ENCODE results near the gene ODAD4.

The ODAD4 gene

DNA sequence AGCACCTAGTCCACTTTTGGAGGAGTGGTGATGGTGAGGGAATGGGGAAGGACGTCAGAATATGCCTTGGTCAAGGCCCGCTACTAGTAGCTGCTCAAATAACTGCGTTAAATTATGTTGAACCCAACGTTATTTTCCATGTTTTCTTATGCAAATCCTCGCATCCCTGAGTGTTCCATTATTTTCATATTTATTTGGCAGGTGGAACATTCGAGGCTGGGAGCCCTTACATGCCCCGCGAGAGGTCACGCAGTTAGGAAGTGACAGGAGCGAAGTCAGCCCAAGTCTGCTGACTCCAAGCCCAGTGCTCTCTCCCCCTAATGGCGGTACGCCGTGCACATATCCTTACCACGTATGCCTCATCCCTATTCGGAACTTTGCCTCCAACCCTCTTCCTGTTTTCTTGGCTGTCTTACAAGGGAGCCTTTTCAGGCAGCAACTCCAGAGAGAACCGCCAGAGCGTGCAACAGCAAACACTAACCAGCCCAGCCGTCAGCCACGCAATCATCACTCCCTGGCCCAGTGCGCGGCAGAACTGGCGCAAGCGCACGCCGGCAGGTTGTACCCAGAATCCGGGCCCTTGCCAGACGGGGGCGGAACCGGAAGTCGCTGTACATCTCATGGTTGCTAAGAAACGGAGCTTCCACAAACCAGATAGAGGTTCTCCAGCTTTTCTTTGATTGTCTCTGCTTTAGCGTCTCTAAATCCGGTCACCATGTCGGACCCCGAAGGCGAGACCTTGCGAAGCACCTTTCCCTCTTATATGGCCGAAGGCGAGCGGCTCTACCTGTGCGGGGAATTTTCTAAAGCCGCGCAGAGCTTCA is at the start of gene ODAD4:
Gene ODAD4, plus strand, starts transcription at position 609 of the 824 bp plus-strand sequence. Its CDS starts 107 bp downstream, at position 716.
- Histone ChIP-seq H3K4me1 (ENCODE audit: control insufficient read depth, insufficient read depth, low read length, unreplicated experiment) (peaks cover 14% of the 10 kb centered on the region), H3K27ac (ENCODE audit: low read depth, low read length) (peak within 1 kb of the TSS; percentile 86), H3K79me2 (ENCODE audit: control insufficient read depth, insufficient read depth, low read length, unreplicated experiment) (peaks cover 4% of the 10 kb centered on the region), H2AFZ (ENCODE audit: low read length, unreplicated experiment) (peak within 1 kb of the TSS; percentile 100), H3K4me3 (ENCODE audit: low read depth, low read length) (peak within 1 kb of the TSS; percentile 84), H3K36me3 (ENCODE audit: insufficient read depth, low read length) (no peaks in the 10 kb centered on the region), H3K27me3 (ENCODE audit: insufficient read depth, low read length) (no peaks in the 10 kb centered on the region)

DNA sequence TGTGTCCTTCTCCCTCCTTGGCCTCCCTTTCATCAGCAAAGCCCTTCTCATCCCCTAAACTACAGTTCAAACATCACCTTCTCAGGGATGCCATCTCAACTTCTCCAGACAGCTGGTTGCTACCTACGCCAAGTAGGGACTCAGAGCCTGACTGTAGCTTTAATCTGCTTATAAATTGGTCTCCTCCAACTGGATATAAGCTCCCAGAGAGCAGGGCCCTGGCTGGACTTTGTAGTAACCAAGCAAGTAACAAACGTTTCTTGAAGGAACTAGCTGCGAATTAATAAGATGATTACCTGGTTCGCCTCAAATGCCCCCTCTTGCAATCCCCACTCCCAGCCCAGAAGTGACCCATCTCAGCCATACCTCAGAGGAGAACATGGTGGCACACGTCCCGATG is 47.7 kb upstream of the ODAD4 start:
- H3K36me3 ChIP-seq (ENCODE audit: insufficient read depth, low read length), result peaks cover 47% of the 10 kb centered on the region
- H3K27ac ChIP-seq (ENCODE audit: low read depth, low read length), result no peak overlapping the region
- H3K79me2 ChIP-seq (ENCODE audit: control insufficient read depth, insufficient read depth, low read length, unreplicated experiment), result peaks cover 18% of the 10 kb centered on the region
- no peak overlapping the region for H2AFZ ChIP-seq (ENCODE audit: low read length, unreplicated experiment)
- no peaks in the 10 kb centered on the region for H3K4me1 ChIP-seq (ENCODE audit: control insufficient read depth, insufficient read depth, low read length, unreplicated experiment)
- no peak overlapping the region for H3K4me3 ChIP-seq (ENCODE audit: low read depth, low read length)
- H3K27me3 ChIP-seq (ENCODE audit: insufficient read depth, low read length), result no peaks in the 10 kb centered on the region

DNA sequence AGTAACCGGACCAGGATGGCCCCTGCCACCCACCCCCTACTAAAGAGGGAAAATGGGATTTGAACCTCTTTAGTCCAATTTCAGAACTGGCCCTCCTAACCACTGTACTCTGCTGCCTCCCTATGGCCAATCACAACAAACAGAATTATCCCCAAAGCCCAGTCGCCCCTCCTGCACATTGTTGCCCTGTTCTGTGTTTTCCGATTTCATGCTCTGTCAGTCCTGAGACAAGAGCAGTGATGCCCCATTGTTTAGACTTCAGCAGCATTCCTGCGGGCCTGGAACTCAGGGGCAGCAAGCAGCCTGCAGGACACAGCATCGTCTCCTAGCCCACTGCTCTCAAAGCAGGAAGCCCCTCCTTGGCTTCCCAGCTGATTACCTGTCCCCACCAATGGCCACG is 44.7 kb upstream of the ODAD4 start:
- H3K4me3 ChIP-seq (ENCODE audit: low read depth, low read length), result no peak overlapping the region
- peaks cover 14% of the 10 kb centered on the region for H3K79me2 ChIP-seq (ENCODE audit: control insufficient read depth, insufficient read depth, low read length, unreplicated experiment)

DNA sequence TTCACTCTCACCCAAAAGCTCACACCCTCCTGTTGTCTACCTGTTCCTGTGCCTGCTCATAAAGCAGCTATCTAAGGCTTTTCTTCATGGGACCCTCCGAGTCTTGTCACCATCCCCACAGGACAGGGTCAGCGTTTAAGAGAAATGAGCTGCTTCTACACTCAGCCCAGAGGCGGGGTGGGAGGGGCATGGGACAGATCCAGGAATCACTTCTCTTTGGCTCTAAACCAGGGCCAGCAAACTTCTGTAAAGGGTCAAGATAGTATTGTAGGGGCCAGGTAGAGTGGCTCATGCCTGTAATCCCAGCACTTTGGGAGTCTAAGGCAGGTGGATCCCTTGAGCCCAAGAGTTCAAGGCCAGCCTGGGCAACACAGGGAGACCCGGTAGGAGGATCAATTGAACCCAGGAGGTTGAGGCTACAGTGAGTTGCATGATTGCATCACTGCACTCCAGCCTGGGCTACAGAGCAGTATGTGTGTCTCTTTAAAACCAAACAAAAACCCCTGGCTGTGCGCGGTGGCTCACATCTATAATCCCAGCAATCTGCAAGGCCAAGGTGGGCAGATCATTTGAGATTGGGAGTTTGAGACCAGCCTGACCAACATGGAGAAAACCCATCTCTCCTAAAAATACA is 42.0 kb upstream of the ODAD4 start:
- H3K4me1 ChIP-seq (ENCODE audit: control insufficient read depth, insufficient read depth, low read length, unreplicated experiment), result peaks cover 11% of the 10 kb centered on the region
- no peak overlapping the region for H3K4me3 ChIP-seq (ENCODE audit: low read depth, low read length)
- H3K27ac ChIP-seq (ENCODE audit: low read depth, low read length), result no peak overlapping the region
- H3K27me3 ChIP-seq (ENCODE audit: insufficient read depth, low read length), result no peaks in the 10 kb centered on the region
- H3K36me3 ChIP-seq (ENCODE audit: insufficient read depth, low read length), result peaks cover 61% of the 10 kb centered on the region
- H3K79me2 ChIP-seq (ENCODE audit: control insufficient read depth, insufficient read depth, low read length, unreplicated experiment), result peaks cover 27% of the 10 kb centered on the region
- no peak overlapping the region for H2AFZ ChIP-seq (ENCODE audit: low read length, unreplicated experiment)

More for the DNA sequence above, 44.7 kb upstream of the ODAD4 start:
- Histone ChIP-seq H3K27me3 (ENCODE audit: insufficient read depth, low read length) (no peaks in the 10 kb centered on the region), H3K27ac (ENCODE audit: low read depth, low read length) (no peak overlapping the region), H3K4me1 (ENCODE audit: control insufficient read depth, insufficient read depth, low read length, unreplicated experiment) (no peaks in the 10 kb centered on the region), H2AFZ (ENCODE audit: low read length, unreplicated experiment) (no peak overlapping the region), H3K36me3 (ENCODE audit: insufficient read depth, low read length) (peaks cover 46% of the 10 kb centered on the region)

DNA sequence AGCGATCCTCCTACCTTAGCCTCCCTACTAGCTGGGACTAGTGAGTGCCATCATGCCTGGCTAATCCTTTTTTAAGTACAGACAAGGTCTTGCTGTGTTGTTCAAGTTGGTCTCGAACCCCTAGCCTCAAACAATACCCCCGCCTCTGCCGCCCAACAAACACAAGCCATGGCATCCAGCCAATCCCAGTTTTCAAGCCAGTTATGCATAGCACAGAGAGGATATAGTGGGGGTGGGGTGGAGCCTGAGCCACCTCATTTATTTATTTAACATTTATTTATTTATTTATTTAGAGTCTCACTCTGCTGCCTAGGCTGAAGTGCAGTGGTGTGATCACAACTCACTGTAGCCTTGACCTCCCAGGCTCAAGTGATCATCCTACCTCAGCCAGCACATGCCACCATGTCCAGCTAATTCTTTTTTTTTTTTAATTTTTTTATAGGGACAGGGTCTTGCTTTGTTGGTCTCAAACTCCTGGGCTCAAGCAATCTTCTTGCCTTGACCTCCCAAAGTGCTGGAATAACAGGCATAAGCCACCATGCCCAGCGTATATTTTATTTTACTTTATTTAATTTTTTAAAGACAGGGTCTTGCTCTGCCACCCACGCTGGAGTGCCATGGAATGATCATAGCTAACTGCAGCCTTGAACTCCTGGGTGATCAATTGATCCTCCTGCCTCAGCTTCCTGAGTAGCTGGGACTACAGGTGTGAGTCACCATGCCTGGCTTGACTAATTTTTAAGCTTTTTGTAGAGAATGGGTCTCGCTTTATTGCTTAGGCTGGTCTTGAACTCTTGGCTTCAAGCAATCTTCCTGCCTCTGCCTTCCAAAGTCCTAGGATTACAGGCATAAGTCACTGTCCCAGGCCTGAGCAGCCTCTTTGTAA is 39.0 kb upstream of the ODAD4 start:
- Histone ChIP-seq H3K27ac (ENCODE audit: low read depth, low read length) (no peak overlapping the region), H3K4me1 (ENCODE audit: control insufficient read depth, insufficient read depth, low read length, unreplicated experiment) (peaks cover 29% of the 10 kb centered on the region), H3K27me3 (ENCODE audit: insufficient read depth, low read length) (no peaks in the 10 kb centered on the region), H3K36me3 (ENCODE audit: insufficient read depth, low read length) (peaks cover 43% of the 10 kb centered on the region), H2AFZ (ENCODE audit: low read length, unreplicated experiment) (no peak overlapping the region), H3K4me3 (ENCODE audit: low read depth, low read length) (no peak overlapping the region), H3K79me2 (ENCODE audit: control insufficient read depth, insufficient read depth, low read length, unreplicated experiment) (peaks cover 26% of the 10 kb centered on the region)

- Histone ChIP-seq H3K4me1 (ENCODE audit: control insufficient read depth, insufficient read depth, low read length, unreplicated experiment) (peaks cover 31% of the 10 kb centered on the region), H3K27me3 (ENCODE audit: insufficient read depth, low read length) (no peaks in the 10 kb centered on the region), H3K4me3 (ENCODE audit: low read depth, low read length) (no peak overlapping the region), H2AFZ (ENCODE audit: low read length, unreplicated experiment) (no peak overlapping the region), H3K36me3 (ENCODE audit: insufficient read depth, low read length) (peaks cover 40% of the 10 kb centered on the region), H3K79me2 (ENCODE audit: control insufficient read depth, insufficient read depth, low read length, unreplicated experiment) (peaks cover 25% of the 10 kb centered on the region), H3K27ac (ENCODE audit: low read depth, low read length) (no peak overlapping the region)
Observed at GRCh38 chr17:41892021-41892376, 38.4 kb upstream of the ODAD4 start.

DNA sequence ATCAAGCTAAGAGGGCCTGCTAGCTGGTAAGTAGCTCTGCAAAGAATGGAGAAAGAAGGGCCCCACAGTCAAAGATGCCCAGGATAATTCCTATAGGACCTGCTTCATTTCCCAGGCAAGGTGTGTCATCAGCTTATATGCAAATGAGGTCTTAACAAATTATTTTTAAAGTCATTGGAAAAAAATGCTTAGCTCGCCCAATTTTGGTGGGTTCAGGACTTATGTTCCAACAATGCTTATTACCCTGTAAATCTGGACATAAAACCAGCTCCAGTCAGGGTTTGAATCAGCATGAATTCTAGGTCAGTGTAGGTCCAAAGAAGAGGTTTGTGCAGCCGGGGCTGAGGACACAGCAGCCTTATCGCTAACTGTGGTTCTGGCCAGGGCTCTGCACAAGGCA is 37.0 kb upstream of the ODAD4 start:
- H3K4me1 ChIP-seq (ENCODE audit: control insufficient read depth, insufficient read depth, low read length, unreplicated experiment), result peaks cover 31% of the 10 kb centered on the region
- H3K27ac ChIP-seq (ENCODE audit: low read depth, low read length), result no peak overlapping the region
- no peak overlapping the region for H2AFZ ChIP-seq (ENCODE audit: low read length, unreplicated experiment)
- H3K27me3 ChIP-seq (ENCODE audit: insufficient read depth, low read length), result no peaks in the 10 kb centered on the region
- H3K79me2 ChIP-seq (ENCODE audit: control insufficient read depth, insufficient read depth, low read length, unreplicated experiment), result peaks cover 20% of the 10 kb centered on the region
- no peak overlapping the region for H3K4me3 ChIP-seq (ENCODE audit: low read depth, low read length)
- H3K36me3 ChIP-seq (ENCODE audit: insufficient read depth, low read length), result peaks cover 32% of the 10 kb centered on the region

DNA sequence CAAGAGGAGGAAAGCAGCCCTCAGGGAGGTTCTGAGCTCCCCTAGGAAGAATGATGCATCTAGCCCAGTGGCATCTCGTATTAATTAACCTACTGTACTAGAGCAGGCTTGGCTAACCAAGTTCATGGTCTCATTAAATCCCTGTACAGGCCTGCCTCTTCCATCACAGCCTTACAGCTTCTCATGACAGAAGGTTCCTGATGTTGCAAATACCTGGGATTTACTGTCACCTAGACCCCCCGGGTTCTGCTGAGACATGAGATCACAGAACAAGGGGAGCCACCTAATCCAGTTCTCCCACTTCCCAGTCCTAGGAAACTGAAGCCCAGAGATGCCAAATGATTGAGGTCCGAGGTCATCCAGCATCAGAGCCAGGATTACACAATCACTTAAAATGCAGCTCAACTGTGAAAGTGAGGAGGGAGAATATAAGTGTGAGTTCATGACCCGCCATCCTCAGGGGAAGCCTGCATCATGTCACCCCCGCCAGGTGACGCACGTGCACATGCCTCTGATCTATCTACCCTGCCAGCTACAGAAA is 35.6 kb upstream of the ODAD4 start:
- Histone ChIP-seq H3K27me3 (ENCODE audit: insufficient read depth, low read length) (no peaks in the 10 kb centered on the region), H3K4me3 (ENCODE audit: low read depth, low read length) (no peak overlapping the region), H2AFZ (ENCODE audit: low read length, unreplicated experiment) (no peak overlapping the region), H3K27ac (ENCODE audit: low read depth, low read length) (peak overlapping the region; percentile 69), H3K79me2 (ENCODE audit: control insufficient read depth, insufficient read depth, low read length, unreplicated experiment) (peaks cover 20% of the 10 kb centered on the region), H3K4me1 (ENCODE audit: control insufficient read depth, insufficient read depth, low read length, unreplicated experiment) (peaks cover 31% of the 10 kb centered on the region), H3K36me3 (ENCODE audit: insufficient read depth, low read length) (peaks cover 22% of the 10 kb centered on the region)

- Histone ChIP-seq H3K36me3 (ENCODE audit: insufficient read depth, low read length) (peaks cover 20% of the 10 kb centered on the region; the same call in 1 of the 2 replicates), H3K79me2 (ENCODE audit: control insufficient read depth, insufficient read depth, low read length, unreplicated experiment) (peaks cover 20% of the 10 kb centered on the region), H3K4me3 (ENCODE audit: low read depth, low read length) (no peak overlapping the region), H2AFZ (ENCODE audit: low read length, unreplicated experiment) (no peak overlapping the region), H3K27me3 (ENCODE audit: insufficient read depth, low read length) (no peaks in the 10 kb centered on the region), H3K27ac (ENCODE audit: low read depth, low read length) (peak overlapping the region; percentile 69), H3K4me1 (ENCODE audit: control insufficient read depth, insufficient read depth, low read length, unreplicated experiment) (peaks cover 31% of the 10 kb centered on the region)
Observed at GRCh38 chr17:41895617-41896016, 34.8 kb upstream of the ODAD4 start.

DNA sequence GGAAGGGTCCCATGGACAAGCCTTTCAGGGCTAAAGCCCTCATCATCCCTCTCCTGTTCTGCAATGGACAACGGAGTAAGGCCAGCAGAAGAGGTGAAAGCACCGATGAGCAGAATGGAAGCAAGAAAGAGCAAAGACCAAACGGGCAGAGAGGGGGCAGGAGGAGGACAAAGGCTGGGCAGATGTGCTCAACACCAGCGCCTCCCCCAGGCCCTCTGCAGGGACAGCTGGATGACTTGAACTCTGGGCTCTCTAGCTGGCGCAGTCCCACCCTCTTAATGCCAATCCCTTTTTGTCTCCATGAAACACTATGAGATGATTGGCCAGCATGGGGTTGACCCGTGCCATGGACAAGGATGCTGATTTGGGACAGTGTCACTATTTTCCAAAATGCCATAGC is 33.7 kb upstream of the ODAD4 start:
- Histone ChIP-seq H3K4me3 (ENCODE audit: low read depth, low read length) (no peak overlapping the region), H2AFZ (ENCODE audit: low read length, unreplicated experiment) (no peak overlapping the region), H3K4me1 (ENCODE audit: control insufficient read depth, insufficient read depth, low read length, unreplicated experiment) (peaks cover 24% of the 10 kb centered on the region), H3K36me3 (ENCODE audit: insufficient read depth, low read length) (peaks cover 24% of the 10 kb centered on the region; the same call in 1 of the 2 replicates), H3K79me2 (ENCODE audit: control insufficient read depth, insufficient read depth, low read length, unreplicated experiment) (peaks cover 20% of the 10 kb centered on the region), H3K27me3 (ENCODE audit: insufficient read depth, low read length) (no peaks in the 10 kb centered on the region), H3K27ac (ENCODE audit: low read depth, low read length) (0 out of 2 replicates have a peak overlapping the region, but pooled peaks have one; percentile 69)

All from ACC112 (cell line).